H9 (cell line): ENCODE measurements around the gene REG1A. TPM values are rescaled to one million over a fixed set of nuclear protein-coding genes. Genes with fewer than 3 reads are reported as not detected.

Experiments used
- DNase-seq: peaks from one replicate; pipeline ENCODE4 v3.0.0-alpha.2; 2017
- H2AFZ ChIP-seq: one replicate; pipeline ENCODE4 v1.6.1; 2013; ENCODE audit warnings: mild to moderate bottlenecking, low read length, control low read depth, moderate library complexity
- H2AK5ac ChIP-seq: 2 replicates; pipeline ENCODE4 v1.6.1; 2013; ENCODE audit warnings: low read length, control low read depth, mixed read lengths; ENCODE audit not compliant: insufficient read length
- H2BK120ac ChIP-seq: one replicate; pipeline ENCODE4 v1.6.1; 2013; ENCODE audit warnings: low read depth, mild to moderate bottlenecking, low read length, control low read depth, inconsistent platforms; ENCODE audit not compliant: poor library complexity, severe bottlenecking
- H2BK12ac ChIP-seq: 2 replicates; pipeline ENCODE4 v1.6.1; 2013; ENCODE audit warnings: low read length, control low read depth, mixed read lengths, low read depth; ENCODE audit not compliant: insufficient read length
- H2BK15ac ChIP-seq: 2 replicates; pipeline ENCODE4 v1.6.1; 2013; ENCODE audit warnings: low read depth, low read length, control low read depth
- H2BK20ac ChIP-seq: one replicate; pipeline ENCODE4 v1.6.1; 2013; ENCODE audit warnings: low read depth, mild to moderate bottlenecking, low read length, control low read depth, inconsistent platforms; ENCODE audit not compliant: poor library complexity, severe bottlenecking
- H2BK5ac ChIP-seq: 2 replicates; pipeline ENCODE4 v1.6.1; 2013; ENCODE audit warnings: low read length, control low read depth, mixed read lengths; ENCODE audit not compliant: insufficient read length
- H3K14ac ChIP-seq: 2 replicates; pipeline ENCODE4 v1.6.1; 2013; ENCODE audit warnings: low read length, control low read depth; ENCODE audit not compliant: insufficient read depth
- H3K18ac ChIP-seq: 2 replicates; pipeline ENCODE4 v1.6.1; 2013; ENCODE audit warnings: low read depth, mild to moderate bottlenecking, mixed read lengths, low read length, control low read depth; ENCODE audit not compliant: insufficient read length
- H3K23ac ChIP-seq: 2 replicates; pipeline ENCODE4 v1.6.1; 2013; ENCODE audit warnings: low read length, control low read depth, mixed read lengths, low read depth; ENCODE audit not compliant: insufficient read length
- H3K23me2 ChIP-seq: 2 replicates; pipeline ENCODE4 v1.6.1; 2013; ENCODE audit warnings: low read depth, mild to moderate bottlenecking, mixed read lengths, low read length, control low read depth; ENCODE audit not compliant: insufficient read length, poor library complexity, severe bottlenecking
- H3K27ac ChIP-seq: 2 replicates; pipeline ENCODE4 v1.5.1; 2013; ENCODE audit warnings: low read length, control low read depth, mixed read lengths, low read depth; ENCODE audit not compliant: insufficient read length
- H3K27me3 ChIP-seq: 2 replicates; pipeline ENCODE4 v1.6.1; 2013; ENCODE audit warnings: low read length, control low read depth, inconsistent platforms; ENCODE audit not compliant: insufficient read depth
- H3K4ac ChIP-seq: 2 replicates; pipeline ENCODE4 v1.6.1; 2013; ENCODE audit warnings: low read depth, mild to moderate bottlenecking, control low read depth, inconsistent platforms, low read length, moderate library complexity
- H3K4me1 ChIP-seq: 2 replicates; pipeline ENCODE4 v1.6.1; 2013; ENCODE audit warnings: low read length, control low read depth, inconsistent platforms; ENCODE audit not compliant: insufficient read depth
- H3K4me2 ChIP-seq: 2 replicates; pipeline ENCODE4 v1.6.1; 2013; ENCODE audit warnings: low read length, control low read depth, mixed read lengths; ENCODE audit not compliant: insufficient read length, insufficient read depth
- H3K56ac ChIP-seq: 2 replicates; pipeline ENCODE4 v1.6.1; 2013; ENCODE audit warnings: low read depth, mild to moderate bottlenecking, mixed read lengths, low read length, control low read depth; ENCODE audit not compliant: insufficient read length
- H3K79me1 ChIP-seq: 2 replicates; pipeline ENCODE4 v1.6.1; 2013; ENCODE audit warnings: low read depth, mild to moderate bottlenecking, moderate library complexity, low read length, control low read depth, inconsistent platforms; ENCODE audit not compliant: insufficient read depth, poor library complexity, severe bottlenecking
- H3K79me2 ChIP-seq: 2 replicates; pipeline ENCODE4 v1.6.1; 2013; ENCODE audit warnings: low read length, control low read depth, inconsistent platforms; ENCODE audit not compliant: insufficient read depth
- H3K9ac ChIP-seq: 2 replicates; pipeline ENCODE4 v1.6.1; 2013; ENCODE audit warnings: low read length, control low read depth, mixed read lengths; ENCODE audit not compliant: insufficient read length; ENCODE audit errors: extremely low read depth
- H3K9me3 ChIP-seq: one replicate; pipeline ENCODE4 v1.6.1; 2013; ENCODE audit warnings: low read depth, low read length, inconsistent platforms; ENCODE audit not compliant: control insufficient read depth
- H3T11ph ChIP-seq: one replicate; pipeline ENCODE4 v1.6.1; 2013; ENCODE audit warnings: mild to moderate bottlenecking, low read length, control low read depth, inconsistent platforms
- H4K20me1 ChIP-seq: one replicate; pipeline ENCODE4 v1.6.1; 2013; ENCODE audit not compliant: control insufficient read depth, insufficient read length, insufficient read depth
- H4K5ac ChIP-seq: 2 replicates; pipeline ENCODE4 v1.6.1; 2013; ENCODE audit warnings: low read depth, mild to moderate bottlenecking, mixed read lengths, low read length, control low read depth; ENCODE audit not compliant: insufficient read length
- H4K8ac ChIP-seq: replicated peaks from 2 replicates; pipeline ENCODE4 v1.6.1; 2013; ENCODE audit warnings: low read length, control low read depth, mixed read lengths, low read depth; ENCODE audit not compliant: insufficient read length
- H4K91ac ChIP-seq: 2 replicates; pipeline ENCODE4 v1.6.1; 2013; ENCODE audit warnings: low read depth, mild to moderate bottlenecking, moderate library complexity, mixed read lengths, low read length, control low read depth; ENCODE audit not compliant: insufficient read length
- H3K27ac Mint-ChIP-seq, 3 experiments: 2 replicates in 2 of 3; 3 replicates in 1 of 3; pipeline ENCODE4 v1.8.0; 2020 to 2021; ENCODE audit warnings: mixed read lengths in 3 of 3, mild to moderate bottlenecking in 1 of 3, moderate library complexity in 1 of 3
- H3K27me3 Mint-ChIP-seq: 2 replicates; pipeline ENCODE4 v1.8.0; 2021; ENCODE audit warnings: low read depth, mild to moderate bottlenecking, moderate library complexity, mixed read lengths
- H3K36me3 Mint-ChIP-seq, 3 experiments: 2 replicates in 2 of 3; 3 replicates in 1 of 3; pipeline ENCODE4 v1.8.0; 2020 to 2021; ENCODE audit warnings: low read depth in 3 of 3, mixed read lengths in 3 of 3; ENCODE audit not compliant: insufficient read depth in 1 of 3
- H3K4me1 Mint-ChIP-seq, 2 experiments: 2 replicates each; pipeline ENCODE4 v1.8.0; 2020; ENCODE audit warnings: mixed read lengths in 2 of 2
- H3K4me3 Mint-ChIP-seq, 2 experiments: 2 replicates in 1 of 2; 3 replicates in 1 of 2; pipeline ENCODE4 v1.8.0; 2020 to 2021; ENCODE audit warnings: mild to moderate bottlenecking in 2 of 2, mixed read lengths in 2 of 2, moderate library complexity in 1 of 2
- H3K9me3 Mint-ChIP-seq, 2 experiments: 2 replicates in 1 of 2; 3 replicates in 1 of 2; pipeline ENCODE4 v1.8.0; 2020; ENCODE audit warnings: mild to moderate bottlenecking in 2 of 2, mixed read lengths in 2 of 2, moderate library complexity in 1 of 2
- WGBS: extraction: QIAGEN DNeasy Blood & Tissue Kit; methylation state at CpG from one replicate; pipeline ENCODE4 v1.1.7; 2013; ENCODE audit warnings: missing lambda C conversion rate, low lambda C conversion rate, mixed read lengths; ENCODE audit not compliant: insufficient read length; ENCODE audit errors: extremely low coverage; 5-methylcytosine and 5-hydroxymethylcytosine counted together
- total RNA-seq: library from RNA; stranded (reverse); gene quantifications from 2 replicates; pipeline ENCODE4 v1.2.1, GENCODE V29; 2021
- TF ChIP-seq, protein P1 (sequence below): fragments of 200-600 bp; sonication (generic); conservative IDR thresholded peaks from 3 replicates; pipeline ENCODE4 v1.8.0; 2021; ENCODE audit warnings: antibody characterized with exemption, mild to moderate bottlenecking

The REG1A gene
- total RNA-seq, 1 experiment from 2014 or later, result not detected

DNA sequence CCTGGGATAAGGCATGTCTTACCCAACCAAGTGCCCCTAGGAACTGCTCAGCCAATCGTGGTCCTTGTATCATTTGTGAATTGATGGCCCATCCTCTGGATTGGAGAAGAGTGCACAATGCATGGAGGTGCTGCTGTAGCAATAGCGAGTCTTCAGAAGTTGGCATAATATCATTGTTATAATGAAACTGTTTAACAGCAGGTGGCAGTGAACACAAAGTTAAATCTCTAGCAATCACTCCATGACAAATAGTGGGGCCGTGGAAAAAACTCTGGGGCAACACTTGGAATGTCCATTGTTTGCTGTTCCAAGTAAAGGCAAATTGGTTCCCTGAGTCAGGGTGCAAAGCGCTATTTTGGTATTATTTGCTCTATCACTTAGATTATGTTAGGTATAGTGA, 11.4 kb downstream of the REG1A start:
- TF ChIP-seq, protein P1, sequence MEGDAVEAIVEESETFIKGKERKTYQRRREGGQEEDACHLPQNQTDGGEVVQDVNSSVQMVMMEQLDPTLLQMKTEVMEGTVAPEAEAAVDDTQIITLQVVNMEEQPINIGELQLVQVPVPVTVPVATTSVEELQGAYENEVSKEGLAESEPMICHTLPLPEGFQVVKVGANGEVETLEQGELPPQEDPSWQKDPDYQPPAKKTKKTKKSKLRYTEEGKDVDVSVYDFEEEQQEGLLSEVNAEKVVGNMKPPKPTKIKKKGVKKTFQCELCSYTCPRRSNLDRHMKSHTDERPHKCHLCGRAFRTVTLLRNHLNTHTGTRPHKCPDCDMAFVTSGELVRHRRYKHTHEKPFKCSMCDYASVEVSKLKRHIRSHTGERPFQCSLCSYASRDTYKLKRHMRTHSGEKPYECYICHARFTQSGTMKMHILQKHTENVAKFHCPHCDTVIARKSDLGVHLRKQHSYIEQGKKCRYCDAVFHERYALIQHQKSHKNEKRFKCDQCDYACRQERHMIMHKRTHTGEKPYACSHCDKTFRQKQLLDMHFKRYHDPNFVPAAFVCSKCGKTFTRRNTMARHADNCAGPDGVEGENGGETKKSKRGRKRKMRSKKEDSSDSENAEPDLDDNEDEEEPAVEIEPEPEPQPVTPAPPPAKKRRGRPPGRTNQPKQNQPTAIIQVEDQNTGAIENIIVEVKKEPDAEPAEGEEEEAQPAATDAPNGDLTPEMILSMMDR, result no peak
- no peak overlapping the region for H2BK5ac ChIP-seq
- H3K79me2 ChIP-seq, result no peaks in the 10 kb centered on the region
- Mint-ChIP-seq H3K4me3 (no peak overlapping the region), H3K36me3 (no peaks in the 10 kb centered on the region), H3K27ac (no peak overlapping the region), H3K9me3 (no peaks in the 10 kb centered on the region), H3K27me3 (no peaks in the 10 kb centered on the region), H3K4me1 (peaks cover 5% of the 10 kb centered on the region in 2 experiments; a peak in 1 of 4 replicates)
- no peaks in the 10 kb centered on the region for H4K20me1 ChIP-seq
- no peak overlapping the region for H3K56ac ChIP-seq
- no peak overlapping the region for H3K18ac ChIP-seq
- H3K23ac ChIP-seq, result no peak overlapping the region
- no peak overlapping the region for H4K8ac ChIP-seq
- no peak overlapping the region for H3K4me2 ChIP-seq
- H3K27me3 ChIP-seq, result no peaks in the 10 kb centered on the region
- no peak overlapping the region for H3K9ac ChIP-seq
- H4K91ac ChIP-seq, result no peak overlapping the region
- no peak overlapping the region for H2BK20ac ChIP-seq
- no peak overlapping the region for H2BK12ac ChIP-seq
- no peak overlapping the region for H3T11ph ChIP-seq
- no peak overlapping the region for H4K5ac ChIP-seq
- H3K9me3 ChIP-seq, result no peaks in the 10 kb centered on the region
- H2AK5ac ChIP-seq, result no peak overlapping the region
- no peak overlapping the region for H3K4ac ChIP-seq
- no peak overlapping the region for H3K14ac ChIP-seq
- WGBS, result no CpG with 5 or more reads among the region's 4 CpGs
- H2AFZ ChIP-seq, result no peak overlapping the region
- H3K27ac ChIP-seq, result no peak overlapping the region
- no peak overlapping the region for H2BK120ac ChIP-seq
- H3K23me2 ChIP-seq, result no peaks in the 10 kb centered on the region
- no peaks in the 10 kb centered on the region for H3K79me1 ChIP-seq
- no peak for DNase-seq
- H3K4me1 ChIP-seq, result no peaks in the 10 kb centered on the region
- no peak overlapping the region for H2BK15ac ChIP-seq
